HEK293 (cell line): Measurements from ENCODE around the gene ENDOV.
"Not testable (repeated sequence)": the region's sequence is repeated elsewhere in the genome, so short reads cannot be mapped to it uniquely, and the experiment has no call there.

Source experiments
- CTCF ChIA-PET: fragments of 350-600 bp; formaldehyde crosslinking; extraction: SDS; loops from one replicate; lab custom pipeline; 2021; ENCODE audit warnings: antibody characterized with exemption; lab: Yijun Ruan, JAX
- POLR2A ChIA-PET: fragments of 300-600 bp; formaldehyde crosslinking; extraction: SDS; loops from one replicate; lab custom pipeline; 2020; ENCODE audit warnings: antibody characterized with exemption, inconsistent platforms; lab: Yijun Ruan, JAX
- H3K27ac ChIP-seq: fragments of 200-500 bp; sonication (Bioruptor generic); 2 replicates; pipeline ENCODE4 v1.5.1; 2014; ENCODE audit warnings: low read depth, low read length, control low read depth, inconsistent platforms; ENCODE audit errors: extremely low read depth
- H3K36me3 ChIP-seq, 2 experiments: fragments of 200-500 bp in 1 of 2; sonication (Bioruptor generic) in 1 of 2; 1 replicate in 1 of 2; 2 replicates in 1 of 2; pipeline ENCODE4 v1.5.1; 2014 to 2017; ENCODE audit warnings: inconsistent platforms in 2 of 2, low read length in 2 of 2; ENCODE audit not compliant: control insufficient read depth in 2 of 2, insufficient read depth in 1 of 2
- H3K4me1 ChIP-seq: fragments of 200-500 bp; sonication (Bioruptor generic); 2 replicates; pipeline ENCODE4 v1.5.1; 2014; ENCODE audit warnings: mild to moderate bottlenecking, low read length, inconsistent platforms; ENCODE audit not compliant: control insufficient read depth, insufficient read depth
- H3K4me3 ChIP-seq: 2 replicates; pipeline ENCODE4 v1.5.1; 2011; ENCODE audit warnings: low read depth, mild to moderate bottlenecking, control low read depth, low read length, moderate library complexity
- H3K9me3 ChIP-seq: fragments of 200-500 bp; sonication (Bioruptor generic); 2 replicates; pipeline ENCODE4 v1.5.1; 2014; ENCODE audit warnings: low read depth, low read length, inconsistent platforms; ENCODE audit not compliant: control insufficient read depth, insufficient read depth
- HOXA7 ChIP-seq: sonication (generic); formaldehyde crosslinking; IDR thresholded peaks from 2 replicates; pipeline ENCODE4 v1.8.1; 2022; ENCODE audit warnings: missing genetic modification reagents, borderline replicate concordance
- KLF1 ChIP-seq: fragments of 450-650 bp; formaldehyde crosslinking; IDR thresholded peaks from 2 replicates; pipeline ENCODE4 v1.5.1; 2016; ENCODE audit warnings: missing biosample characterization, missing genetic modification characterization
- RBAK ChIP-seq: fragments of 450-650 bp; formaldehyde crosslinking; IDR thresholded peaks from 2 replicates; pipeline ENCODE4 v1.5.1; 2016; ENCODE audit warnings: missing biosample characterization, missing genetic modification characterization
- REST ChIP-seq: fragments of 450-650 bp; formaldehyde crosslinking; IDR thresholded peaks from 2 replicates; pipeline ENCODE4 v1.5.1; 2016; ENCODE audit warnings: missing biosample characterization, missing genetic modification characterization
- ZBTB49 ChIP-seq: fragments of 450-650 bp; formaldehyde crosslinking; IDR thresholded peaks from 2 replicates; pipeline ENCODE4 v1.5.1; 2016; ENCODE audit warnings: missing biosample characterization, missing genetic modification characterization, low read depth
- ZIC2 ChIP-seq: fragments of 450-650 bp; formaldehyde crosslinking; IDR thresholded peaks from 2 replicates; pipeline ENCODE4 v1.5.1; 2016; ENCODE audit warnings: missing biosample characterization, missing genetic modification characterization
- ZNF10 ChIP-seq: fragments of 450-650 bp; formaldehyde crosslinking; IDR thresholded peaks from 2 replicates; pipeline ENCODE4 v1.5.1; 2017; ENCODE audit warnings: missing biosample characterization, missing genetic modification characterization
- ZNF140 ChIP-seq: fragments of 450-650 bp; formaldehyde crosslinking; IDR thresholded peaks from 2 replicates; pipeline ENCODE4 v1.5.1; 2016; ENCODE audit warnings: missing biosample characterization, missing genetic modification characterization
- ZNF169 ChIP-seq: fragments of 450-650 bp; formaldehyde crosslinking; IDR thresholded peaks from 2 replicates; pipeline ENCODE4 v1.5.1; 2016; ENCODE audit warnings: missing biosample characterization, missing genetic modification characterization
- ZNF214 ChIP-seq: fragments of 450-650 bp; formaldehyde crosslinking; IDR thresholded peaks from 2 replicates; pipeline ENCODE4 v1.5.1; 2017; ENCODE audit warnings: missing biosample characterization, mild to moderate bottlenecking, missing genetic modification characterization, borderline replicate concordance
- ZNF23 ChIP-seq: fragments of 450-650 bp; formaldehyde crosslinking; IDR thresholded peaks from 2 replicates; pipeline ENCODE4 v1.5.1; 2016; ENCODE audit warnings: missing biosample characterization, missing genetic modification characterization, borderline replicate concordance
- ZNF362 ChIP-seq: fragments of 450-650 bp; formaldehyde crosslinking; IDR thresholded peaks from 2 replicates; pipeline ENCODE4 v1.5.1; 2016; ENCODE audit warnings: missing biosample characterization, missing genetic modification characterization
- ZNF391 ChIP-seq: fragments of 450-650 bp; formaldehyde crosslinking; IDR thresholded peaks from 2 replicates; pipeline ENCODE4 v1.5.1; 2016; ENCODE audit warnings: low read depth, missing biosample characterization, missing genetic modification characterization, borderline replicate concordance
- ZNF398 ChIP-seq: fragments of 450-650 bp; formaldehyde crosslinking; IDR thresholded peaks from 2 replicates; pipeline ENCODE4 v1.5.1; 2017; ENCODE audit warnings: missing biosample characterization, missing genetic modification characterization
- ZNF776 ChIP-seq: fragments of 450-650 bp; formaldehyde crosslinking; IDR thresholded peaks from 2 replicates; pipeline ENCODE4 v1.5.0; 2017; ENCODE audit warnings: missing biosample characterization, missing genetic modification characterization, borderline replicate concordance

Gene ENDOV

GRCh38 chr17:80397686-80398085 is 17.3 kb upstream of the ENDOV start:
- H3K9me3 ChIP-seq, result no peaks in the 10 kb centered on the region
- TF ChIP-seq ZIC2 (tag by site-specific recombination) (peak; percentile 72), ZNF398 (tag by site-specific recombination) (no peak)
- TF ChIP-seq, all 188 proteins: peak for 1
- Histone ChIP-seq H3K4me1 (no peaks in the 10 kb centered on the region), H3K36me3 (peaks cover 7 to 27% of the 10 kb centered on the region in 2 experiments), H3K27ac (no peak overlapping the region), H3K4me3 (no peak overlapping the region)
- CTCF ChIA-PET, result no interaction called here
- POLR2A ChIA-PET, result no interaction called here

GRCh38 chr17:80401086-80401485 is 13.9 kb upstream of the ENDOV start:
- H3K36me3 ChIP-seq, H3K4me1 ChIP-seq, H3K9me3 ChIP-seq, POLR2A ChIA-PET, H3K4me3 ChIP-seq, H3K27ac ChIP-seq: not testable (repeated sequence)
- CTCF ChIA-PET, result interaction anchor here (0.6 to 1.1 kb wide), 3 partner anchors 95 to 204 kb away, joined by 3 read pairs; no protein-coding TSS in a partner anchor

- H3K9me3 ChIP-seq, H3K27ac ChIP-seq, H3K4me1 ChIP-seq, H3K4me3 ChIP-seq, H3K36me3 ChIP-seq: not testable (repeated sequence)
- ChIA-PET CTCF (interaction anchor here (0.6 to 1.1 kb wide), 2 partner anchors 205 to 1600 kb away, joined by 3 read pairs; no protein-coding TSS in a partner anchor), POLR2A (interaction anchor here (0.6 kb wide), 1 partner anchor 76 kb away, joined by 4 read pairs; no protein-coding TSS in a partner anchor)
These were observed 12.9 kb upstream of the ENDOV start for GRCh38 chr17:80402102-80402501.

GRCh38 chr17:80402959-80403358 is 12.0 kb upstream of the ENDOV start:
- H3K36me3 ChIP-seq, result no peaks in the 10 kb centered on the region
- no peaks in the 10 kb centered on the region for H3K4me1 ChIP-seq
- H3K4me3 ChIP-seq, result no peak overlapping the region
- H3K9me3 ChIP-seq, result no peaks in the 10 kb centered on the region
- ChIA-PET POLR2A (no interaction called here), CTCF (no interaction called here)
- TF ChIP-seq ZNF776 (no peak), ZNF362 (tag by site-specific recombination) (no peak), ZNF169 (tag by site-specific recombination) (no peak), ZNF140 (tag by site-specific recombination) (no peak), ZNF10 (no peak), RBAK (tag by site-specific recombination) (no peak), HOXA7 (no peak), ZNF23 (tag by site-specific recombination) (no peak), ZBTB49 (tag by site-specific recombination) (no peak), ZNF391 (tag by site-specific recombination) (no peak), ZNF214 (no peak), KLF1 (tag by site-specific recombination) (no peak), REST (tag by site-specific recombination) (no peak)
- H3K27ac ChIP-seq, result no peak overlapping the region
